Endodermal cell (in vitro differentiated cells): ENCODE measurements around the gene ZNF804A. TPM values are rescaled to one million over a fixed set of nuclear protein-coding genes. Genes with fewer than 3 reads are reported as not detected.

Source experiments
- DNase-seq: peaks from one replicate; pipeline ENCODE4 v3.0.0-alpha.2; 2017
- H3K27ac ChIP-seq: 2 replicates; pipeline ENCODE4 v1.5.1; 2013; ENCODE audit warnings: mild to moderate bottlenecking, low read depth, low read length, moderate library complexity
- H3K27me3 ChIP-seq: 2 replicates; pipeline ENCODE4 v1.6.1; 2013; ENCODE audit warnings: mild to moderate bottlenecking, low read length, moderate library complexity; ENCODE audit not compliant: insufficient read depth, control insufficient read depth, poor library complexity, severe bottlenecking
- H3K36me3 ChIP-seq: 2 replicates; pipeline ENCODE4 v1.7.0; 2013; ENCODE audit warnings: mild to moderate bottlenecking, low read length, moderate library complexity; ENCODE audit not compliant: control insufficient read depth, insufficient read depth
- H3K4me1 ChIP-seq: one replicate; pipeline ENCODE4 v1.7.0; 2013; ENCODE audit warnings: low read length; ENCODE audit not compliant: control insufficient read depth, insufficient read depth
- H3K4me3 ChIP-seq: 2 replicates; pipeline ENCODE4 v1.5.1; 2013; ENCODE audit warnings: mild to moderate bottlenecking, low read length, moderate library complexity
- H3K9ac ChIP-seq: 2 replicates; pipeline ENCODE4 v1.6.1; 2013; ENCODE audit warnings: mild to moderate bottlenecking, low read length, moderate library complexity; ENCODE audit not compliant: poor library complexity, severe bottlenecking; ENCODE audit errors: extremely low read depth
- H3K9me3 ChIP-seq: 2 replicates; pipeline ENCODE4 v1.6.1; 2013; ENCODE audit warnings: mild to moderate bottlenecking, low read length, moderate library complexity; ENCODE audit not compliant: control insufficient read depth
- H3K27ac Mint-ChIP-seq: 2 replicates; pipeline ENCODE4 v1.8.0; 2020; ENCODE audit warnings: mixed read lengths
- H3K27me3 Mint-ChIP-seq: 2 replicates; pipeline ENCODE4 v1.8.0; 2021; ENCODE audit warnings: mild to moderate bottlenecking, mixed read lengths; ENCODE audit not compliant: insufficient read depth
- H3K36me3 Mint-ChIP-seq: 2 replicates; pipeline ENCODE4 v1.8.0; 2020; ENCODE audit warnings: low read depth, mixed read lengths
- H3K4me1 Mint-ChIP-seq: 2 replicates; pipeline ENCODE4 v1.8.0; 2020; ENCODE audit warnings: mixed read lengths
- H3K4me3 Mint-ChIP-seq: 2 replicates; pipeline ENCODE4 v1.8.0; 2020; ENCODE audit warnings: mild to moderate bottlenecking, moderate library complexity, mixed read lengths
- H3K9me3 Mint-ChIP-seq: 2 replicates; pipeline ENCODE4 v1.8.0; 2020; ENCODE audit warnings: mild to moderate bottlenecking, mixed read lengths
- WGBS, 2 experiments: methylation state at CpG; one replicate each; pipeline versions ENCODE4 v1.1.5 to v1.1.7; 2013; ENCODE audit warnings: missing lambda C conversion rate in 2 of 2, mixed read lengths in 1 of 2; ENCODE audit not compliant: insufficient coverage in 1 of 2, insufficient read length in 1 of 2; 5-methylcytosine and 5-hydroxymethylcytosine counted together
- total RNA-seq, 2 donors: library from RNA; stranded (reverse); fragmentation: NEBNext Ultra II Directional in 1 of 2; extraction: Animal tissue kit (Norgen Biotek cat#: 25700) in 1 of 2; gene quantifications; 2 replicates in 1 of 2; 3 replicates in 1 of 2; pipeline ENCODE4 v1.2.1, GENCODE V29; 2021
- TF ChIP-seq, protein P1 (sequence below): fragments of 200-600 bp; sonication (generic); conservative IDR thresholded peaks from 2 replicates; pipeline ENCODE4 v1.5.0; 2021; ENCODE audit warnings: antibody characterized with exemption, mild to moderate bottlenecking

Gene ZNF804A
- total RNA-seq, 2 donors from 2014 or later = 0.15 TPM; not detected in 1

DNA sequence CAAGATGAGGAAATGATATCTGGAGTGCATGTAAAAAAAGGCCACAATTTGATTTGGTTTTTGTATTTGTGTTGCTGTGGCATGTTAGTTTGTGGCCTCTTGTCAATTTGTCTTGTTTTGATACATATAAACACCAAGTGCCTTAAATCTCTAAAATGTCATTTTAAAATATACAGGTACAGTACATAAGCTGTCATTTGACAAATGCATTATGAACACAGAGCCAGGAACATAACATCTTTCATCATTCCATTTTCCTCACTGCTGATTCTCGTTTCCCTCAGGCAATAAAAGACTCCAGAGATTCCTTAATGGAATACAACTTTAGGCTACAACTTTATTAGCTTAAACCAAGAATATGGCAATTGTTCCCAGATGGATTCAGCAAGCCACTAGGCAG, 217.5 kb downstream of the ZNF804A start:
- Mint-ChIP-seq H3K4me3 (no peak overlapping the region), H3K4me1 (peaks cover 9% of the 10 kb centered on the region), H3K27ac (no peak overlapping the region), H3K9me3 (no peaks in the 10 kb centered on the region), H3K27me3 (no peaks in the 10 kb centered on the region), H3K36me3 (no peaks in the 10 kb centered on the region)
- no peaks in the 10 kb centered on the region for H3K27me3 ChIP-seq
- 91 to 92% methylated on average over 1 of the region's 1 CpG for WGBS, 2 experiments
- no peak overlapping the region for H3K4me3 ChIP-seq
- H3K9ac ChIP-seq = no peak overlapping the region
- TF ChIP-seq, protein P1, sequence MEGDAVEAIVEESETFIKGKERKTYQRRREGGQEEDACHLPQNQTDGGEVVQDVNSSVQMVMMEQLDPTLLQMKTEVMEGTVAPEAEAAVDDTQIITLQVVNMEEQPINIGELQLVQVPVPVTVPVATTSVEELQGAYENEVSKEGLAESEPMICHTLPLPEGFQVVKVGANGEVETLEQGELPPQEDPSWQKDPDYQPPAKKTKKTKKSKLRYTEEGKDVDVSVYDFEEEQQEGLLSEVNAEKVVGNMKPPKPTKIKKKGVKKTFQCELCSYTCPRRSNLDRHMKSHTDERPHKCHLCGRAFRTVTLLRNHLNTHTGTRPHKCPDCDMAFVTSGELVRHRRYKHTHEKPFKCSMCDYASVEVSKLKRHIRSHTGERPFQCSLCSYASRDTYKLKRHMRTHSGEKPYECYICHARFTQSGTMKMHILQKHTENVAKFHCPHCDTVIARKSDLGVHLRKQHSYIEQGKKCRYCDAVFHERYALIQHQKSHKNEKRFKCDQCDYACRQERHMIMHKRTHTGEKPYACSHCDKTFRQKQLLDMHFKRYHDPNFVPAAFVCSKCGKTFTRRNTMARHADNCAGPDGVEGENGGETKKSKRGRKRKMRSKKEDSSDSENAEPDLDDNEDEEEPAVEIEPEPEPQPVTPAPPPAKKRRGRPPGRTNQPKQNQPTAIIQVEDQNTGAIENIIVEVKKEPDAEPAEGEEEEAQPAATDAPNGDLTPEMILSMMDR = no peak
- H3K36me3 ChIP-seq = no peaks in the 10 kb centered on the region
- DNase-seq = no peak
- no peaks in the 10 kb centered on the region for H3K9me3 ChIP-seq
- H3K27ac ChIP-seq = no peak overlapping the region
- no peaks in the 10 kb centered on the region for H3K4me1 ChIP-seq

DNA sequence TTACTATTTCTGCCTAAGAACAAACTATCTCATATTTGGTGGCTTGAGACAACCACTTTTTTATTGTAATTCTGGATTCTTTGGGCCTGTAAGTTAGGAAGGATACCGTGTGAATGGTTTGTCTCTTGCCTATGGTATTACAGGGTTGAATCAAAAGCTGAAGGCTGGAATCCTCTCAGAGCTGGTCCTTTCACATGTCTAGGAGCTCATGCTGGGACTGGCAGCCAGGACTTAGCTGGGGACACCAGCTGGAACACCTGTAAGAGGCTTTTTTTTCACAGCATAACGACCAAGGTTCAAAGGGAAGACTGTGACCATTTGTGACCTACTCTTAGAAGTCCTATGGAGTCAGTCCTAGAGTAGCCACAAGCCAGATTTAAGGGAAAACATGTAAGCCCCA, 226.3 kb downstream of the ZNF804A start:
- H3K9me3 Mint-ChIP-seq = no peaks in the 10 kb centered on the region
- peak; percentile 63 for DNase-seq
- Histone ChIP-seq H3K36me3 (no peaks in the 10 kb centered on the region), H3K27me3 (no peaks in the 10 kb centered on the region), H3K4me3 (no peak overlapping the region), H3K9ac (no peak overlapping the region), H3K4me1 (no peaks in the 10 kb centered on the region), H3K9me3 (no peaks in the 10 kb centered on the region), H3K27ac (no peak overlapping the region)
- WGBS, 2 experiments = 63 to 73% methylated on average over 1 to 2 of the region's 2 CpGs
- TF ChIP-seq, protein P1 = no peak
- no peaks in the 10 kb centered on the region for H3K36me3 Mint-ChIP-seq
- H3K4me1 Mint-ChIP-seq = peaks cover 4% of the 10 kb centered on the region
- H3K27me3 Mint-ChIP-seq = no peaks in the 10 kb centered on the region
- no peak overlapping the region for H3K4me3 Mint-ChIP-seq
- no peak overlapping the region for H3K27ac Mint-ChIP-seq

DNA sequence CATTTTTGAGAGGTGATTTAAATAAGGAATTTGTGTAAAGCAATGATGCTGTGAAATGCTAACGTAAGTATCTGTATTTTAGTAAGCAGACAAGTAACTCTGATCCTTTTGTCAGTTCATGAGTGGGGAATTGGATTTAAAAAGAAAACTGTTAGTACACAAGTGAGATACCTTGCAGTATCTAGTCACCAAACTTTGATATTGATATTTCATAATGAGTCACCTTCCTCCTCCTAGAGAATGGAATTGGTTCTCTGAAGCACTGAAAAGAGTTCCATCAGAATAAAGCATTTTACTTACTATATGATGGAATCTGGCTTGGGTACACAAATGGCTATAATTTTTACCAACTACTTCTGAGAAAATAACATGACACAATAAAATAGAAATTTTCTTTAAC, 232.2 kb downstream of the ZNF804A start:
- Histone ChIP-seq H3K4me1 (no peaks in the 10 kb centered on the region), H3K4me3 (no peak overlapping the region), H3K27me3 (no peaks in the 10 kb centered on the region), H3K9ac (no peak overlapping the region), H3K9me3 (no peaks in the 10 kb centered on the region), H3K36me3 (no peaks in the 10 kb centered on the region), H3K27ac (no peak overlapping the region)
- no peaks in the 10 kb centered on the region for H3K9me3 Mint-ChIP-seq
- TF ChIP-seq, protein P1 = no peak
- 93 to 100% methylated on average over 1 of the region's 1 CpG for WGBS, 2 experiments
- no peak for DNase-seq
- H3K27ac Mint-ChIP-seq = no peak overlapping the region
- no peak overlapping the region for H3K4me3 Mint-ChIP-seq
- H3K4me1 Mint-ChIP-seq = peaks cover 6% of the 10 kb centered on the region
- H3K36me3 Mint-ChIP-seq = no peaks in the 10 kb centered on the region
- H3K27me3 Mint-ChIP-seq = no peaks in the 10 kb centered on the region
